GM19043 (cell line): Measurements from ENCODE around the gene SLC43A2.

Experiments
- ATAC-seq: cut with Tn5 transposase; IDR thresholded peaks from one replicate; pipeline ENCODE4 v1.9.1; 2021; ENCODE audit warnings: low read depth; ENCODE audit not compliant: unreplicated experiment

Gene SLC43A2

DNA sequence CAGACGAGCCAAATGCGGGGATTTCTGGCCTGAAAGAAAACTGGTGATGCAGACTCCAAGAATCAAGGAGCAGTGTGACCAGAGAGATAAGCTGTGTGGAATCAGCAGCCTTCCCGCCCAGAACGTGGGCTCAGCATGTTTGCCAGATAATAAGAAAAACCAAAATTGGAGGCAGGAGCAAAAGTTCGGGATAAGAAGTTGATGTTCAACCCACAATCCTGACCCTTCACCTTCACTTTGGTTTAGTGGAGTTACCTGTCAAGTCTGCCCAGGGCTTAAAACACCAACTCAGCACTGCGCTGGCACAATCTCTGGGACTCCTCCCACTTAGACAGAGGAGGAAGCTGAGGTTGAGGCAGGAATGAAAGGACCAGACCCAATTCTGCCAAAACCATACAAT, 3.1 kb downstream of the SLC43A2 start:
- no peak for ATAC-seq

DNA sequence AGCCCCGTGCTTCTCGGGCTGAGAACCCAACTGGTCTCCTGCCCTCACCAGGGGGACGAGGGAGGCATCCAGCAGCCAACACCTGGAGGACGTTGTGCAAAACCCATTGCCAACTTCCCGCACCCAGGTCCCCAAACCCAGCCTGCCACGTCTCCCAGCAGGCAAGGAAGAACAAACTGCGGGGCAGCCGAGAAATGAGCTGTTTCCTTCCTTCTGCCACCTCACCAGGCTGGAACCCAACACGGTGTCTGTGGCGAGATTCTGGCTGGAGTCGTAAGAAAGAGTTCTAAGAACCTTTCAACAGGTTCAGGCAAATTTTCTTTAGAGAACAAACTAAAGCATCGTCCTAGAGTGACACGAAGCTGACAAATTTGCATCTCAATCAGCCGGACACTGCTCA, 3.6 kb downstream of the SLC43A2 start:
- ATAC-seq = no peak

DNA sequence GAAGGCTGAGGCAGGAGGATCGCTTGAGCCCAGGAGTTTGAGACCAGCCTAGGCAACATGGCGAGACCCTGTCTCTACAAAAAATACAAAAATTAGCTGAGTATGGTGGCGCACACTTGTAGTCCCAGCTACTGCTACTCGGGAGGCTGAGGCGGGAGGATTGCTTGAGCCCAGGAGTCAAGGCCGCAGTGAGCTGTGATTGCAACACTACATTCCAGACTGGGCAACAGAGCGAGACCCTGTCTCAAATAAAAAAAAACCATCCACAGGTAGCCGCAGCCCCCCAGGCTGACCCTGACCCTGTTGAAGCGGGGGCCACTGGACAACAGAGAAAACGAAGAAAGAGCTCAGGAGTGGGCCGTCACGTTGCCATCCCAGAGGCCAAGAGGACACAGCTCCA, 4.0 kb downstream of the SLC43A2 start:
- ATAC-seq = no peak

DNA sequence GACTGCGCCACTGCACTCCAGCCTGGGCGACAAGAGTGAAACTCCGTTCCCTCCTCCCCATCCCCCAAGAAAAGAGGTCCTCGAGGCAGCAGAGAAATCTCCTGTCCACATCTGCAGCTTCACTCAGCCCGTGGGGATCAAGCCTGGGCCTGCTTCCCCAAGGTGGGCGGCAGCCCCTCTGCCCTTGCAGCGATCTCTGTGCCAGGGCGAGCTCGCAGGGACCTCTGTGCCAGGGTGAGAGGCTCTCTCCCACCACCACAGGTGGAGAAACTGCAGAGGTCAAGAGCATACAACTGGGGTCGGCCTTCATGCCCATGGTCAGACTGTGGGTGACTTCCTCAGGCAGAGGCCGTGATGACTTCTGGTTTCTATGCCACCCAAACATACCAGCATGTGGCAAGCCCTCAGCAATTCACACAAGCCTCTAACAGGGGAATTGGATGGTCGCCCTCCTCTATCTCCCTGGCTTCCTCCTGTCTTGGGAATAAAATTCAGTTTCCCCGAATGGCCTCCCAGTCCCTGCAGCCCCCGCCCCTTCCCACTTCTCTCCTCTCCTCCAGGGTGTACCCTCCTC, 5.5 kb downstream of the SLC43A2 start:
- ATAC-seq = no peak

DNA sequence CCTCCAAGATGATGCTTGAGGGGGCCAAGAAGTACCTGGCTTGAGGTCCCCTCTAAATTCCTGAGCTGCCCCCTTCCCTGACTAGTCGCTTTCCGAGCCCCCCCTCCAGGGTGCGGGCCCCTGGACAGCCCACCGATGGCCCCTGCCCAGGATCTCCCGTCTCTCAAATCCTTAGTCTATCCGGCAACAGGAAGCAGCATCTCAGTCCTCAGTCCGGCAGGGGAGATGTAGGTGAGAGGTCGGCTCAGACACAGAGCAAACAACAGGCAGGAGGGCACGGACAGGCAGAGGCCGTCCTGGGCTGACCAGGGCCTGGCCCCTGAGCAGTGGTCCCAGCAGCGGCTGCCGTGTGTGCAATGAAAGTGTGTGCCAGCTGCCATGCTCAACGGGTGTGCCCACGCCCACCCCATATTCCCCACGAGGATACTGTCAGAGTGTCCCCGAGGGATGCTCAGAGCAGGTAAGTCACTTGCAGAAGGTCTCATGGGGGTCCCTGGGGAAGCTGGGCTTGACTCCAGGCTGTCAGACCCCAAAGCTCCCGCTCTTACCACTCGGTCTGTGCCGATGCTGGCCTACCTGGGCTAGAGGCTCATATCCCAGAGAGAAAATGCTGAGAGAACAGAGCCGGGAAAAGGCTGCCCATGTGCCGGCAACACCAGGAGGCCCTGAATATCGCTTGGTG, 7.2 kb downstream of the SLC43A2 start:
- ATAC-seq = no peak

DNA sequence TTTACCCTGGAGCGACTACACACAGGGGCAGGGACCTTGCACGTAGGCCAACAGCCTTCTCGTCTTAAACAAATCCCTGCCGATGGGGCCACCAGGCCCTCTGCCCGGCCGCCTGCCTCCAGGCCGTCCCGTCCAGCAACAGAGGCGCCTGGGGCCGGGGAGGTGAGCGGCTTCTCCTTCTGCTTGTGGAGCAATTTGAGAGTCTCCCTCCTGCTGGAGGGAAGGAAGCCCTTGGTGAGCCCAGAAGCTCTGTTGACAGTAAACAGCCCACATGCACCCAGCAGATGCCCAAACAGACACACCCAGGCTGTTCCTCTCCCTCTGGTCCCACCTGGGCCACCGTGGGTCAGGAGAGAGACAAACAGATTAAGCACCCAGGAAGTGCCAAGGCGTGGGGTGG, 8.1 kb downstream of the SLC43A2 start:
- no peak for ATAC-seq

DNA sequence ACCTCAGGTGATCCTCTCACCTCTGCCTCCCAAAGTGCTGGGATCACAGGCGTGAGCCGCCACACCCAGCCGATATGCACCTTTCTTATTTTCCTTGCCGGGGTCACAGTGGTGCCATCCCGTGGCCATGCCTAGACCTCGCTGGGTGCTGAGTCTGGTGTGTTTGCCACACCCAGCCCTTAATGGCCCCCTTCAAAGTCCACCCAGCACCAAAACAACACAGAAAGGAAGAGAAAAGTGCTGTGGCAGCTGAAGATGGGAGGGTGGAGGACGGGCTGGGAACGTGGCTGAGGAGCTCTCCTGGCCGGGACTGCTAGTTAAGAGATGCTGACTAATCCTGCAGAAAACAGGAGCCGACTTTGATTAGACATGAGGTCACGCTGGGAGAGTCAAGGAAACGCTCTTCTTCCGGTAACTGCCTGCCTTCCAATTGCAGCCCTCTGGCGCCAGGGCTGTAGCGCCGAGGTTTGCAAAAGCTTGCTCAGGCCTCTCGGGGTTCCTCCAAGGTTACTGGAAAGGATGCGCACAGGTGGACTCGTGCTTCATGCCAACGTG, 10.9 kb downstream of the SLC43A2 start:
- ATAC-seq = no peak

DNA sequence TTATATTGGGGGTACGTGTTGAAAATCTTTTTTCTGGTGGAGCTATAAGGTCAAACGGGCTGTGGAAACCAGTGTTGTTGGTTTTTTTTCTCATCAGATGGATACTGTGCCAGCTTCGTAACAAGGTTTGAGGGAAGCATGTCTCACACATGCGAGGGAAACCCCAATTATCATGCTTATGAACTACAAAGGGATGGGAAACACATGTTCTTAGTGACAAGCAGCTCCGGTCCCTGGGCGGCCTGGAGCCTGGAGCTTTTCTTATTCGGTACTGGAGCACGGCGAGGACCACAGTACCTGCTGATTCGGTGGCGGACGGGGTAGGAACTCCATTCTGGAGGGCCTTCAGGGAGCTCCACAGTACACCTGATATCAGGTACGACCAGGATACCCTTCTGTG, 12.5 kb downstream of the SLC43A2 start:
- no peak for ATAC-seq

DNA sequence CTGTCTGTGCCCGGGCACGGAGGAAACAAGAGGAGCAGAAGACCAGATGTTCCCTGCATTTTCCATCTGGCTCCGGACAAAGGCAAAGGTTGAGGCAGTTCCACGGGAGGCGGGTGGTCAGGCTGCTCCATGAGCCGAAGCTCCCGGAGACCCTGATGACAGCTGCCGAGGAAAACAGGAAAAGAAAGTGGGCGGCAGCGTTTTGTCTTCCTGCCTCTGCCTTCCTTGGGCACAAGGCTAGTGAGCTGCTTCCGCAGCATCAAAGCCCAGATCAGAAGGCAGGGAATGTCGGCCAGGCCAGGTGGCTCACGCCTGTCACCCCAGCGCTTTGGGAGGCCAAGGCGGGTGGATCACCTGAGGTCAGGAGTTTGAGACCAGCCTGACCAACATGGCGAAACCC, 16.2 kb downstream of the SLC43A2 start:
- no peak for ATAC-seq

DNA sequence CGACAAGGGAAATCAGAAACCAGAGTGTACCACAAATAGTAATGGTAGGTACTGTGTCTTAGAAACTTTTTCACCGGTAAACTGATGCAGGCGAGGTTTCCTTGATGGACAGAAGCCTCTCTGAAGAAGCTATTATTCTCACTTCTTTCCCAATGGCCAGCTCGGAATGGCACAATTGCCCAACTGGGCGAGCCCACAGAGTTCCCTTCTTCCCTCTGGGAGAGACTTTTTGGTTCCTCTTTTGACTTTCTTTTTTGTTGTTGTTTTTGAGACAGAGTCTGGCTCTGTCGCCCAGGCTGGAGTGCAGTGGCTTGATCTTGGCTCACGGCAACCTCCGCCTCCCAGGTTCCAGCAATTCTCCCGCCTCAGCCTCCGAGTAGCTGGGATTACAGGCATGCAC, 16.9 kb downstream of the SLC43A2 start:
- no peak for ATAC-seq

DNA sequence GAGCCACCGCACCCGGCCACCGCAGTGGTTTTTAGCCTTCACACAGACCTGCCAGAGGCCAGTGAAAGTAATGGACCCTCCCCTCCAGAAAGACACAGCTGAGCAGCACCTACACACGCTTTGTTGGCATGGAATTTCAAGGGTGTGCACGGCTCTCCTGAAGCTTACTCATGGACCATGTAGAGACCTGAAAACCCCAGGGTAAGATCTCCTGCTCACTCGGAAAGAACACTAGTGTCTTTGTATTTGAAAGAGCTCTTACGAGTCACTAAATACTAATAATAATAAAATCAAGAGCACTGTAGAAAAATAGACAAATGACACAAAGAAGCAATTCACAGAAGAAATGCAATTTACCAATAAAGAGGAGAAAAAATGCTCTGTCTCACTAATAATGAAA, 20.0 kb downstream of the SLC43A2 start:
- no peak for ATAC-seq

DNA sequence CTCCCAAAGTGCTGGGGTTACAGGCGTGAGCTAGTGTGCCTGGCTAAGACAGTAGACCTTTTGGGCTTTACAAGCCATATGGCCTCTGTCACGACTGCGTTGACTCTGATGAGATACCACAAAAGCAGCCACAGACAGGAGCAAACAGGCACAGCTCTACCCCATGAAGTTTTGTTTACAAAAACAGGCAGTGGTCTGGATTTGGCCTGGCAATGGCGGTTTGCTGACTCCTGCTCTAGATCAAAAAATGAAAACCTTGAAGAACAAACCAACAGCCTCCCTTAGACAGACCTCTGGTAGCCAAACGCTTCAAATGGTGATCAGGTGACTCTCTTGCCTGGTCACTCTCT, 20.7 kb downstream of the SLC43A2 start:
- ATAC-seq = no peak

DNA sequence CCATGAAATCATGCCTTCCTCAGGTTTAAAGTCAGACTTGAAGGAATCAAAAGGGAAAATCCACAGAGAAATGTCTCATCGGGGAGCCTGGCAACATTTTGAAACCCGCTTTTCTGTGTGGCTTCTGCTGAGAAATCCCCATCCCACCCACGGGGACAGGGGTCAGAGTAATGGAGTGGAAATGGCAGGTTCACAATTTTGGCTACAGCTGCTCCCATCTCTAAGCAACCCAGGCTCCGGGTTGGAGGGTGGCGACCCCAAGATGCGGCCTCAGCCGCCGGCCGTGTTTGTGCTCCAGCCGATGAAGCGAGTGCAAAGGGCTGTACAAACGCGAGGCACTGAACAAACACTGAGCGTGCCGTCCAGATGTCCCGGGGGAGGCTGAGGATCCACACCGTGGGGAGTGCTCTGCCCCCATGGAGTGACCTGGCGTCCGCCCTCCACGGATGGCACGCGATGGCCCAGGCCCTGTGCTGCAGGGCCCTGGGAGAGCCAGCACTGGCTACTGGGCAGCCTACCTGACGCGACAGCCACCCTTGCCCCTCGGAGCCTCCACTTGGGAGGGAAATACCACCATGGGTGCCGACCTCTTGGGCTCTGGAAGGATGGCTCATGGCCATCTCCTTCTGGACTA, 22.2 kb downstream of the SLC43A2 start:
- ATAC-seq = no peak

DNA sequence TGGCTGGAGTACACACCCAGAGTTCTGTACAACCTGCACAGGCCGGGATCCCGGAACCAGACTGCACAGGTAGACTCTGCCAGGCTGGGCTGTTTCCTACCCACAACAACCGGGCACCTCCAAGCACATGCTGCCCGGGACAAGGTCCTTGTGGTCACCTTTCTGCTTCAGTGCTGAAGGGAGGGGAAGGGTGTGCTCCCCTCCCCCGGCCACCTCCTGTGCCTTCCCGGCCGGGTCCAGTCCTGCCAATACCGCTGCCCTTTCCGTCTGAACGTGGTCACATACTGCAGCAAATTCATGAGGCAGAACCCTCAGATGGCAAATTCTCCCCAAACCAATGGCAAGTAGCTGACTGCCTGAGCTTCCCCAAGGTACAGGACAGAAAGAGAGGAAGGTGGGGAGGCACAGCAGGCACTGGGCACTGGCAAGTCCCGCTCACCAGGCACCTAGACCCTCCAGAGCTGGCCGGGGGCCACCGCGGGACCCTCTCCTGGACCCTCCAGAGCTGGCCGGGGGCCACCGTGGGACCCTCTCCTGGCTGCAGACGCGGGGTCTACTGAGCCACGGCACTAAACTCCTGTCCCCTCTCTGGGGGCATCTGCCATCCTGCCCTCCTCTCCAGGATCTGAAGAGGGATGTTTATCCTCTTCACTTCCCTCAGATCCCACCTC, 22.8 kb downstream of the SLC43A2 start:
- ATAC-seq = no peak

DNA sequence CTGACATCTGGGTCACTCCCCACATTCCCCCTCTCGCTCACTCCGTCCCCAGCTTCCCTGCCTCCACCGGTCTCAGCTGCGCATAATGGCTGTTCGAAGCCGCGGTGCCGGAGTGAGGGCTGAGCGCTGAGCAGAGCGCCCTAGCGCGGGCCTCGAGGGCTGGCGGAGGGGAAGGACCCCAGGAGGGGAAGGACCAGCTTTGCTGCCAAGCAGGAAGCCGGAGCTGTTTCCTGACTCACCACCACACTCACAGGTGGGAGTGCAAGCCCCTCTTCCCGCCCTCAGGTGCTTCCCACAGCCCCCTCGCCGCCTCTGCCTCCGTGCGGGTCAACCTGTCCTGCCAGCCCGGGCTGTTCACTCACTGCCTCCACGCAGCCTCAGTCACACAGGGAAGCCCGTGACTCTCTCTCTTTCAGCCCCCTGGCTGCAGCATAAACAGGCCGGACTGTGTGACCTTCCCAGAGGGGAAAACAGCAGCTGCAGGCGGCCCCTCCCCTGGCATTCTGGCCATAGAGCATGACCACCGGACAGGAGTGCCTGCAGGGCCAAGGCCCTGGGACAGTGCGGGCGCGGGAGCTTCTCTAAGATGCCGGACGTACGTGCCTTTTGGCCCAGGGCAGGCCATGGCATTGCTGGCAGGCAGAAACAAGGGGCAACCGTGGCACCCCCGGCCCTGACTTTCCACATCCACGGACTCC, 23.7 kb downstream of the SLC43A2 start:
- no peak for ATAC-seq

DNA sequence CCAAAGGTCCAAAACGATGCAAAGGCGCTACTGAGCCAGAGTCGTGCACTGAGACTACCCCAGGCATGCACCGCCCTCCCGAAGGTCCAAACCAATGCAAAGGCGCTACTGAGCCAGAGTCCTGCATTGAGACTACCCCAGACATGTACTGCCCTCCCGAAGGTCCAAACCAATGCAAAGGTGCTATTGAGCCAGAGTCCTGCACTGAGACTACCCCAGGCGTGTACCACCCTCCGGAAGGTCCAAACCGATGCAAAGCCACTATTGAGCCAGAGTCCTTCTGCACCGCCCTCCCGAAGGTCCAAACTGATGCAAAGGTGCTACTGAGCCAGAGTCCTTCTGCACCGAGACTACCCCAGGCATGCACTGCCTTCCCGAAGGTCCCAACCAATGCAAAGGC, 27.1 kb downstream of the SLC43A2 start:
- ATAC-seq = no peak

DNA sequence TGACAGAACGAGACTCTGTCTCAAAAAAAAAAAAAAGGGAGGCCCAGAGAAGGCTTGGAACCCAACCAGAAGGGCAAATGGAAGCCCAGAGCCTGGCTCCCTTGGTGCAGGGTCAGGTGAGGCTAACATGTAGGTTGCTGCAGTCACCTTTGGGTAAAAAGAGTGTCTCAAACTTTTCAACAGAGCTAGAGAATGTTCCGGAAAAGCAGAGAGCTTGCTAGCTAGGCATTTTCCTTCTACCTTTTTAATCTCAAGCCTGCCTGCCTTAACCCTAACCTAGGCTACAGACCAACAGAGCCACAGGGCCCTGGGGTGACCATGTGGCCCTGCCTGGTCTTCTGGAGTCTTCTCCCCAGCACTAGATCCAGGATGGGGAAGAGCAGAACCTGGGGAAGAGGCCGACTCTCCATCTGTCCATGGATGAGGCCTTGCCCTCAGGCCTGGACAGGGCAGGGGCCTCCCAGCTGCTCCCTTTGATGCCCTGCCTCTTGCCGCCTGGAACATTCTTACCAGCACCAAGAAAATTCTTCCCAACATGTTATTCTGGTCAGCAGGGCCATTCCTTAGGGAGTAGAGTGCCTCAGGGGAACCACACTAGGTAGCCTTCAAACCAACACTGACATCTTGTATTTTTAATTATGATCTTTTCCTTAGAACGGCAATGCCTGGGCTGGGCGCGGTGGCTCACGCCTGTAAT, 30.1 kb downstream of the SLC43A2 start:
- no peak for ATAC-seq

DNA sequence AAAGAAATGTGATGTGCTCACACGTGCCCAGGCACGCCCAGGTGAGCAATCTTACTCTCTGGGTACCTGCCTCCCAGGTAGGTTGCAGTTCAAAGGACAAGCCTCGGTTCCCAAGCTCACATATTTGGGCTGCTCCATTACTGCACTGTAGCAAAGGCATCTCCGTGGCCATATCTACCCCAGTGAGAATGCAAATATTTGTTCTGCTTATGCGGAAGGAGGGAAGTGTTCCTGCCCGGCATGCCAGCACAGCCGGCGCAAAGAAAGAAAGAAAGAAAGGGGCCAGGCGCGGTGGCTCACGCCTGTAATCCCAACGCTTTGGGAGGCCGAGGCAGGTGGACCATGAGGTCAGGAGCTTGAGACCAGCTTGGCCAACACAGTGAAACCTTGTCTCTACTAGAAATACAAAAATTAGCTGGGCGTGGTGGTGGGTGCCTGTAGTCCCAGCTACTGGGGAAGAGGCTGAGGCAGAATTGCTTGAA, 30.7 kb downstream of the SLC43A2 start:
- ATAC-seq = no peak

DNA sequence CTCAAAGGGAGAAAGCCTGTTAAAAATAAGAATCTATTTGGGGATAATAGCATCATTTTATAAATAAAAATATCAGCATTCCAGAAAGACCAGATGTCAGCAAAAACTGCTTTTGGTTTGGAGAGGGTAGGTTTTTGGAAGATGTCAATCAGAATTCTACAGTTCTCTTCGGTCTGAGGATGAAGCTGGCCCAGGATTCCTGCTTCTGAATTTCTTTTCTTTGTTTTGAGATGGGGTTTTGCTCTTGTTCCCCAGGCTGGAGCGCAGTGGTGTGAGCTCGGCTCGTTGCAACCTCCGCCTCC, 35.1 kb downstream of the SLC43A2 start:
- ATAC-seq = no peak
